Measurements from ENCODE around the gene PEF1. TPM values are rescaled to one million over a fixed set of nuclear protein-coding genes. Genes with fewer than 3 reads are reported as not detected.

The PEF1 gene
- total RNA-seq, 2 donors from 2014 or later, result 32.7 to 51.5 TPM

- H3K27ac Mint-ChIP-seq, result no peak overlapping the region
- ATAC-seq (replicated peaks), result no peak
- no peaks in the 10 kb centered on the region for H3K9me3 Mint-ChIP-seq
- H3K36me3 Mint-ChIP-seq (ENCODE audit: low read depth), result no peaks in the 10 kb centered on the region
- H3K27me3 Mint-ChIP-seq, result peaks cover 17% of the 10 kb centered on the region
- H3K4me1 Mint-ChIP-seq, result peaks cover 6% of the 10 kb centered on the region
- H3K4me3 Mint-ChIP-seq, result no peak overlapping the region
Measured at GRCh38 chr1:31666263-31666963, 21.7 kb upstream of the PEF1 start.

- Mint-ChIP-seq H3K36me3 (ENCODE audit: low read depth) (no peaks in the 10 kb centered on the region), H3K4me3 (no peak overlapping the region), H3K9me3 (no peaks in the 10 kb centered on the region), H3K4me1 (peaks cover 5% of the 10 kb centered on the region), H3K27me3 (peaks cover 13% of the 10 kb centered on the region), H3K27ac (no peak overlapping the region)
- no peak for ATAC-seq (replicated peaks)
Measured at GRCh38 chr1:31665234-31665878, 20.7 kb upstream of the PEF1 start.

- peaks cover 8% of the 10 kb centered on the region for H3K27me3 Mint-ChIP-seq
- no peaks in the 10 kb centered on the region for H3K9me3 Mint-ChIP-seq
- peak overlapping the region; percentile 41 for H3K27ac Mint-ChIP-seq
- H3K4me3 Mint-ChIP-seq, result no peak overlapping the region
- no peaks in the 10 kb centered on the region for H3K4me1 Mint-ChIP-seq
- no peak for ATAC-seq (replicated peaks)
- H3K36me3 Mint-ChIP-seq (ENCODE audit: low read depth), result no peaks in the 10 kb centered on the region
Measured at GRCh38 chr1:31664528-31664927, 19.9 kb upstream of the PEF1 start.

- no peaks in the 10 kb centered on the region for H3K9me3 Mint-ChIP-seq
- H3K27me3 Mint-ChIP-seq, result peaks cover 3% of the 10 kb centered on the region
- no peaks in the 10 kb centered on the region for H3K36me3 Mint-ChIP-seq (ENCODE audit: low read depth)
- H3K4me1 Mint-ChIP-seq, result no peaks in the 10 kb centered on the region
- no peak overlapping the region for H3K27ac Mint-ChIP-seq
- ATAC-seq (replicated peaks), result peak; percentile 56
- H3K4me3 Mint-ChIP-seq, result no peak overlapping the region
Measured at GRCh38 chr1:31663622-31664452, 19.2 kb upstream of the PEF1 start.

- H3K4me1 Mint-ChIP-seq, result no peaks in the 10 kb centered on the region
- no peaks in the 10 kb centered on the region for H3K36me3 Mint-ChIP-seq (ENCODE audit: low read depth)
- H3K4me3 Mint-ChIP-seq, result no peak overlapping the region
- H3K27me3 Mint-ChIP-seq, result peaks cover 3% of the 10 kb centered on the region
- ATAC-seq (replicated peaks), result no peak
- H3K9me3 Mint-ChIP-seq, result no peaks in the 10 kb centered on the region
- no peak overlapping the region for H3K27ac Mint-ChIP-seq
Measured at GRCh38 chr1:31662463-31662862, 17.8 kb upstream of the PEF1 start.

- peaks cover 3% of the 10 kb centered on the region for H3K27me3 Mint-ChIP-seq
- no peaks in the 10 kb centered on the region for H3K4me1 Mint-ChIP-seq
- no peak for ATAC-seq (replicated peaks)
- no peak overlapping the region for H3K27ac Mint-ChIP-seq
- H3K4me3 Mint-ChIP-seq, result no peak overlapping the region
- H3K9me3 Mint-ChIP-seq, result no peaks in the 10 kb centered on the region
- H3K36me3 Mint-ChIP-seq (ENCODE audit: low read depth), result no peaks in the 10 kb centered on the region
Measured at GRCh38 chr1:31661856-31662255, 17.2 kb upstream of the PEF1 start.

- Mint-ChIP-seq H3K27me3 (peaks cover 3% of the 10 kb centered on the region), H3K9me3 (no peaks in the 10 kb centered on the region)
- no peak for ATAC-seq (replicated peaks)
Measured at GRCh38 chr1:31660871-31661455, 16.3 kb upstream of the PEF1 start.

GRCh38 chr1:31659889-31660288 is 15.2 kb upstream of the PEF1 start:
- ATAC-seq (replicated peaks), result no peak
- H3K4me3 Mint-ChIP-seq, result no peak overlapping the region
- no peak overlapping the region for H3K27ac Mint-ChIP-seq
- H3K9me3 Mint-ChIP-seq, result no peaks in the 10 kb centered on the region
- no peaks in the 10 kb centered on the region for H3K36me3 Mint-ChIP-seq (ENCODE audit: low read depth)
- no peaks in the 10 kb centered on the region for H3K4me1 Mint-ChIP-seq
- peaks cover 3% of the 10 kb centered on the region for H3K27me3 Mint-ChIP-seq

More at GRCh38 chr1:31660871-31661455, 16.3 kb upstream of the PEF1 start:
- Mint-ChIP-seq H3K27ac (no peak overlapping the region), H3K4me1 (no peaks in the 10 kb centered on the region), H3K4me3 (no peak overlapping the region), H3K36me3 (ENCODE audit: low read depth) (no peaks in the 10 kb centered on the region)

- no peak overlapping the region for H3K4me3 Mint-ChIP-seq
- peaks cover 3% of the 10 kb centered on the region for H3K27me3 Mint-ChIP-seq
- no peak overlapping the region for H3K27ac Mint-ChIP-seq
- no peaks in the 10 kb centered on the region for H3K4me1 Mint-ChIP-seq
- ATAC-seq (replicated peaks), result no peak
- no peaks in the 10 kb centered on the region for H3K9me3 Mint-ChIP-seq
- H3K36me3 Mint-ChIP-seq (ENCODE audit: low read depth), result no peaks in the 10 kb centered on the region
Measured at GRCh38 chr1:31658721-31659120, 14.0 kb upstream of the PEF1 start.

GRCh38 chr1:31657972-31658510 is 13.4 kb upstream of the PEF1 start:
- no peak overlapping the region for H3K27ac Mint-ChIP-seq
- no peaks in the 10 kb centered on the region for H3K9me3 Mint-ChIP-seq
- H3K36me3 Mint-ChIP-seq (ENCODE audit: low read depth), result no peaks in the 10 kb centered on the region
- no peak for ATAC-seq (replicated peaks)
- no peaks in the 10 kb centered on the region for H3K4me1 Mint-ChIP-seq
- H3K4me3 Mint-ChIP-seq, result no peak overlapping the region
- H3K27me3 Mint-ChIP-seq, result peaks cover 3% of the 10 kb centered on the region

- no peak overlapping the region for H3K27ac Mint-ChIP-seq
- H3K27me3 Mint-ChIP-seq, result peaks cover 3% of the 10 kb centered on the region
- no peaks in the 10 kb centered on the region for H3K36me3 Mint-ChIP-seq (ENCODE audit: low read depth)
Measured at GRCh38 chr1:31657020-31657804, 12.5 kb upstream of the PEF1 start.

GRCh38 chr1:31655756-31656155 is 11.1 kb upstream of the PEF1 start:
- peak overlapping the region; percentile 17 for H3K27ac Mint-ChIP-seq

More at GRCh38 chr1:31657020-31657804, 12.5 kb upstream of the PEF1 start:
- ATAC-seq (replicated peaks), result no peak
- no peaks in the 10 kb centered on the region for H3K4me1 Mint-ChIP-seq
- H3K4me3 Mint-ChIP-seq, result no peak overlapping the region
- no peaks in the 10 kb centered on the region for H3K9me3 Mint-ChIP-seq

GRCh38 chr1:31655104-31655503 is 10.4 kb upstream of the PEF1 start:
- Mint-ChIP-seq H3K4me3 (no peak overlapping the region), H3K36me3 (ENCODE audit: low read depth) (no peaks in the 10 kb centered on the region), H3K27ac (peak overlapping the region; percentile 17), H3K27me3 (peaks cover 3% of the 10 kb centered on the region), H3K9me3 (no peaks in the 10 kb centered on the region), H3K4me1 (no peaks in the 10 kb centered on the region)
- ATAC-seq (replicated peaks), result no peak

More at GRCh38 chr1:31655756-31656155, 11.1 kb upstream of the PEF1 start:
- Mint-ChIP-seq H3K27me3 (peaks cover 3% of the 10 kb centered on the region), H3K36me3 (ENCODE audit: low read depth) (no peaks in the 10 kb centered on the region), H3K9me3 (no peaks in the 10 kb centered on the region), H3K4me1 (no peaks in the 10 kb centered on the region), H3K4me3 (no peak overlapping the region)
- no peak for ATAC-seq (replicated peaks)

GRCh38 chr1:31654474-31654776 is 9.7 kb upstream of the PEF1 start:
- H3K27me3 Mint-ChIP-seq, result peaks cover 3% of the 10 kb centered on the region
- H3K4me1 Mint-ChIP-seq, result no peaks in the 10 kb centered on the region
- H3K27ac Mint-ChIP-seq, result no peak overlapping the region
- no peak for ATAC-seq (replicated peaks)
- H3K36me3 Mint-ChIP-seq (ENCODE audit: low read depth), result no peaks in the 10 kb centered on the region
- H3K4me3 Mint-ChIP-seq, result no peak overlapping the region
- H3K9me3 Mint-ChIP-seq, result no peaks in the 10 kb centered on the region

Measured in activated T-helper 17 cell treated with anti-CD3 and anti-CD28 coated beads, Interleukin-2, amount 50 U/mL, for 72 hours (primary cell).